Activated naive CD4-positive, alpha-beta T cell treated with anti-CD3 and anti-CD28 coated beads for 36 hours (primary cell): ENCODE measurements around the gene PVALB. TPM values are rescaled to one million over a fixed set of nuclear protein-coding genes. Genes with fewer than 3 reads are reported as not detected.

Experiments used
- CTCF ChIA-PET: fragments of 350-600 bp; sonication (Branson Sonifier 250); formaldehyde crosslinking; loops from one replicate; lab custom pipeline; 2021; ENCODE audit warnings: antibody characterized with exemption; lab: Charles Lee
- DNase-seq: peaks from one replicate; pipeline ENCODE4 v3.0.0-alpha.2; 2020
- H3K27ac Mint-ChIP-seq: one replicate; pipeline ENCODE4 v1.8.0; 2021; ENCODE audit warnings: mild to moderate bottlenecking, mixed read lengths
- H3K27me3 Mint-ChIP-seq: one replicate; pipeline ENCODE4 v1.8.0; 2021; ENCODE audit warnings: low read depth, mixed read lengths
- H3K36me3 Mint-ChIP-seq: one replicate; pipeline ENCODE4 v1.8.0; 2021; ENCODE audit warnings: low read depth, mixed read lengths
- H3K4me1 Mint-ChIP-seq: one replicate; pipeline ENCODE4 v1.8.0; 2021; ENCODE audit warnings: low read depth, mixed read lengths
- H3K4me3 Mint-ChIP-seq: one replicate; pipeline ENCODE4 v1.8.0; 2021; ENCODE audit warnings: mild to moderate bottlenecking, moderate library complexity, mixed read lengths
- H3K9me3 Mint-ChIP-seq: one replicate; pipeline ENCODE4 v1.8.0; 2021; ENCODE audit warnings: mixed read lengths
- intact Hi-C: fragments of 100-400 bp; cut with micrococcal nuclease; formaldehyde crosslinking; loops from one replicate; pipeline ENCODE4 v1.15.1; 2023
- total RNA-seq, 2 experiments: library from RNA; stranded (reverse); gene quantifications; one replicate each; pipeline ENCODE4 v1.2.3, GENCODE V29; 2021

Gene PVALB
- total RNA-seq, 2 experiments from 2014 or later, result not detected

DNA sequence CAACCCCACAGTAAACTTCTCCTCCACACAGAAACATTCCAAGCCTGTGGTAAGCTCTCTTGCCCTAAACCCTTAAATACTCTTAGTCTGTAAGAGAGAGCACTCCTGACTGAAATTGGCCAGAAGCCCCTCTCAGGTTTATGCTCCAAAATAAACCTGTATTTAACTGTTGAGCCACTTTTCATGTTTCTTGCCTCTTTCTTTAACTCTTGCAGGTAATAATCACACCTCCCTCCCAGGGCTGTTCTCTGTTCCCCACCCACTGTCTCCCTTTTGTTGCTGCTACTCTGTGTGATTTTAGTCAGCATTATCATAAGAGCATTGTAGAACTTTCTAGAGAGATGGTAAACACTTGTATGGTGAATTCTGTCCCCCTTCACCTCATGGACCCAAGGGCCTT, 38.8 kb downstream of the PVALB start:
- peak overlapping the region; percentile 25 for H3K27ac Mint-ChIP-seq
- H3K27me3 Mint-ChIP-seq, result peaks cover 3% of the 10 kb centered on the region
- peaks cover 40% of the 10 kb centered on the region for H3K4me1 Mint-ChIP-seq

DNA sequence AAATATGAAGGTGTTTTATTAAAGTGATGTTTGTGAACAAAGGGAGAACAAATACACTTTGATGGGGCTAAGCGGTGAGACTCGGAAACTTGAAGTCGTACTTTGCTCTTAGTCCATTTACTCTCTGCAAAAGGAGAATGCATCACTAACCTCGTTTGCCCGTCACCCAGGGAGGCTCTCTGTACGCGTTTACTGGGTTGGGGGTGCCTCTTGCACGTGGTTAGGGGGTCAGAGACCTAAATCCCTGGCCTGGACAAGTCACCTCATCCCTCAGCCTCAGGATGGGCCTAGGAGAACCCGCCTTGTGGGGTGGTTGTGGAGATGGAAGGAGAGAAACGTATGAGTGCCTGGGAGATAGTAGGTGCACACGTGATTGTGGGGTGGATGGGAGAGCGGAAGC, 40.1 kb downstream of the PVALB start:
- CTCF ChIA-PET, result interaction anchor here (2.0 to 6.0 kb wide), 4 partner anchors 19 to 201 kb away, joined by 13 to 43 read pairs (median 24); no protein-coding TSS in a partner anchor
- Mint-ChIP-seq H3K36me3 (no peaks in the 10 kb centered on the region), H3K4me3 (peak overlapping the region; percentile 91), H3K4me1 (peaks cover 30% of the 10 kb centered on the region), H3K9me3 (no peaks in the 10 kb centered on the region), H3K27me3 (no peaks in the 10 kb centered on the region), H3K27ac (peak overlapping the region; percentile 90)
- intact Hi-C loops, result loop anchor here (1.0 to 10.0 kb wide), 3 partner anchors 202 to 458 kb away; partner anchors contain the start of gene EIF3D
- peak; percentile 12 for DNase-seq

More for the DNA sequence above, 38.8 kb downstream of the PVALB start:
- Mint-ChIP-seq H3K9me3 (no peaks in the 10 kb centered on the region), H3K4me3 (no peak overlapping the region), H3K36me3 (no peaks in the 10 kb centered on the region)
- intact Hi-C loops, result loop anchor here (10.0 kb wide), 1 partner anchor 457 kb away; no protein-coding TSS in a partner anchor
- no peak for DNase-seq
- CTCF ChIA-PET, result interaction anchor here (0.6 to 6.0 kb wide), 5 partner anchors 75 to 462 kb away, joined by 3 to 43 read pairs (median 3); no protein-coding TSS in a partner anchor

DNA sequence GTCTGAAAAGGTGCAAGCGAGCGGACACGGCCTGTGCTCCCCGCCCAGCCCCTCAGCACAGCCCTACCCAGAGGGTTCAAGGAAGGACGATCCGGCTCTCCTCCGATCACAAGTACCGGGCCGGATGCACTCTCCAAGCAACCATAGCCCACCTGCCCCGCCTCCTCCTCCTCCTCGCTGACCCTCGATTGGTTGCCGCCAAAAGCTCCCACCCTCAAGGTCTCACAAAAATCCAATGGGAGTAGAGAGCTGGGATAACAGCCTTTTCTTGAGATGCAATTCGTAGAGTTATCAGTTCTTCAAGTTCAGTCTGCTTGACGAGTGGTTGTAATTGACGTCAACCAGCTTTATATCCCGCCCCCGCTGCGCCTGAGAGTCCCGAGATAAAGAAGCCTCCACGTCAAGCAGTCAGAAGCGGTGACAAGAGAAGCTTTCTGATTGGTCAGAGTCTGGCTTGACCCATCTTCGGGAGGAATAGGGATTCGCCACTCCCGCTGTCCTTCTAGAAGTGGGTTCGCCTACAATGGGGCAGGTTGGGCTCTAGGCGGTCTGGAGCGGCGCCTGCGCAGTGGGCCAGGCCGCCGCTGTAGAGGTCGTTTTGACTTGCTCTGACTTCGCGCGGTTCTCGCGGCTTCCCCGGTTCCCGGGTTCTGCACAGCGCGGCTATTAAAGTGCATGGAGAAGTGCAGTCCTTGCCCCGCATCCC, 40.7 kb downstream of the PVALB start, which contains the start of gene IFT27:
Gene IFT27, minus strand, starts transcription at position 156 of the 706 bp plus-strand sequence. CDS start 412 bp downstream, outside the sequence.
- no peaks in the 10 kb centered on the region for H3K36me3 Mint-ChIP-seq
- no peaks in the 10 kb centered on the region for H3K9me3 Mint-ChIP-seq
- H3K4me1 Mint-ChIP-seq, result peaks cover 27% of the 10 kb centered on the region
- H3K27me3 Mint-ChIP-seq, result no peaks in the 10 kb centered on the region
- CTCF ChIA-PET, result interaction anchor here (0.6 to 6.0 kb wide), 7 partner anchors 11 to 683 kb away, joined by 3 to 43 read pairs (median 13); no protein-coding TSS in a partner anchor
- intact Hi-C loops, result loop anchor here (1.0 to 10.0 kb wide), 4 partner anchors 19 to 459 kb away; partner anchors contain the start of gene EIF3D
- peak within 1 kb of the TSS; percentile 90 for H3K27ac Mint-ChIP-seq
- DNase-seq, result peak; percentile 99
- peak within 1 kb of the TSS; percentile 91 for H3K4me3 Mint-ChIP-seq

DNA sequence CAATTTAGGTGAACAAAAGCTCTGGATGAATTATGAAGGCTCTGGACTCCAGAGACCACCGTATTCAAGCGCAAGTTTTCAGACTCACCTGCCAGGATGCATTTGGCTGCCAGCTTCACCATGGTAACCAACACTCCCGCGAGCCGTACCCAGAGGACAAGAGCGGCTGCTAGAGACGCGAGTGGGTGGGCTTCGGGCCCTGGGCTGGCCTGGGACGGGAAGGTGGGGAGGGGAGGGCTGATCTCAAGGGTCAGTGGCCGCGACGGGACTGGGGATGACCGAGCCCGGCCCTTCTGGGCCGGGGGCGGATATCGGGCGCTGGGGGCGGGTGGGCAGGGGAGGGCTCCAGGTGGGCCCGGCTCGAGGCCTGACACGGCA, 41.3 kb downstream of the PVALB start:
- no peaks in the 10 kb centered on the region for H3K27me3 Mint-ChIP-seq
- CTCF ChIA-PET, result interaction anchor here (0.7 to 6.0 kb wide), 6 partner anchors 11 to 246 kb away, joined by 3 to 43 read pairs (median 14); no protein-coding TSS in a partner anchor
- intact Hi-C loops, result loop anchor here (2.0 to 10.0 kb wide), 2 partner anchors 19 to 459 kb away; no protein-coding TSS in a partner anchor

DNA sequence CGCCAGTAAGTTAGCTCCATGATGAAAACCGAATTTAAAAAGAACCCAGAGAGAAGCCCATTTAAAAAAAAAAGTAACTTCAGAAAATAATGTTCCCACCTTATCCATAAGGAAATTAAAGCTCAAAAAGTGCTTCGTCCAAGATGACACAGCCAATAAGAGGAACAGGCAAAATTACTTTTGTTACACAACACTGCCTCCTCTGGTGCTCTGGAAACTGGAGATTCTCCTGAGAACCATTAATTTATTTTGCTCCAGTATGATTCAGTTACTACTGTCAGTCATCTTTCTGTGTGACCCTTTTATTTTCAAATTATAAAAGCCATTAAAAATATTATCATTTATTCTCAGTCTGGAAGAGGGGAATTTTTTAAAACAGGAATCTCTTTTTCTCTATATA, 42.9 kb downstream of the PVALB start:
- Mint-ChIP-seq H3K4me1 (peaks cover 27% of the 10 kb centered on the region), H3K9me3 (no peaks in the 10 kb centered on the region), H3K27me3 (no peaks in the 10 kb centered on the region), H3K4me3 (no peak overlapping the region), H3K27ac (no peak overlapping the region), H3K36me3 (no peaks in the 10 kb centered on the region)
- DNase-seq, result no peak
- CTCF ChIA-PET, result interaction anchor here (0.6 to 3.7 kb wide), 9 partner anchors 12 to 276 kb away, joined by 3 to 34 read pairs (median 3); no protein-coding TSS in a partner anchor
- intact Hi-C loops, result loop anchor here (1.0 to 10.0 kb wide), 3 partner anchors 17 to 461 kb away; no protein-coding TSS in a partner anchor

More for the DNA sequence above, 41.3 kb downstream of the PVALB start:
- H3K9me3 Mint-ChIP-seq, result no peaks in the 10 kb centered on the region
- H3K4me3 Mint-ChIP-seq, result peak overlapping the region; percentile 91
- H3K27ac Mint-ChIP-seq, result peak overlapping the region; percentile 78
- peak; percentile 43 for DNase-seq
- peaks cover 27% of the 10 kb centered on the region for H3K4me1 Mint-ChIP-seq
- no peaks in the 10 kb centered on the region for H3K36me3 Mint-ChIP-seq

DNA sequence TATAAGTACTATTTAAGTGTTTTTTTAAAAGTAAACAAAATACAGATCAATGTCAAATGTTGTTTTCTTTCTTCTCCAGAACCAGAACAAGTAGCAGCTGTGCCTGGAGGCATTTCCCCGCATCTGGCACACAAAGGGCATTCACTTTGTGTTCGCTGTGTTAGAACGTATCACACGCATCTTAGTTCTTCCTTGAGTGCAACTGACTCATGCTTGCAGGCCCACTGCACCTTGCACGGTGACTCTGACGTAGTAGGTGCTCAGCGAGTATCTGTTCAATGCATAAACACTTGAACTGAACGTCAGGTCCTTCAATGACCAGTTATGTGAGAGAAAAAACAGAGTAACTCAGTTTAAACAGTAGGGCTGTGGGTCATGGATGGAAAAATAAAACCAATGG, 44.4 kb downstream of the PVALB start:
- CTCF ChIA-PET, result interaction anchor here (1.2 kb wide), 1 partner anchor 15 kb away, joined by 3 read pairs; no protein-coding TSS in a partner anchor
- Mint-ChIP-seq H3K9me3 (no peaks in the 10 kb centered on the region), H3K27me3 (no peaks in the 10 kb centered on the region), H3K4me1 (peaks cover 16% of the 10 kb centered on the region), H3K36me3 (no peaks in the 10 kb centered on the region), H3K4me3 (no peak overlapping the region), H3K27ac (no peak overlapping the region)
- intact Hi-C loops, result loop anchor here (10.0 kb wide), 1 partner anchor 462 kb away; no protein-coding TSS in a partner anchor
- no peak for DNase-seq

DNA sequence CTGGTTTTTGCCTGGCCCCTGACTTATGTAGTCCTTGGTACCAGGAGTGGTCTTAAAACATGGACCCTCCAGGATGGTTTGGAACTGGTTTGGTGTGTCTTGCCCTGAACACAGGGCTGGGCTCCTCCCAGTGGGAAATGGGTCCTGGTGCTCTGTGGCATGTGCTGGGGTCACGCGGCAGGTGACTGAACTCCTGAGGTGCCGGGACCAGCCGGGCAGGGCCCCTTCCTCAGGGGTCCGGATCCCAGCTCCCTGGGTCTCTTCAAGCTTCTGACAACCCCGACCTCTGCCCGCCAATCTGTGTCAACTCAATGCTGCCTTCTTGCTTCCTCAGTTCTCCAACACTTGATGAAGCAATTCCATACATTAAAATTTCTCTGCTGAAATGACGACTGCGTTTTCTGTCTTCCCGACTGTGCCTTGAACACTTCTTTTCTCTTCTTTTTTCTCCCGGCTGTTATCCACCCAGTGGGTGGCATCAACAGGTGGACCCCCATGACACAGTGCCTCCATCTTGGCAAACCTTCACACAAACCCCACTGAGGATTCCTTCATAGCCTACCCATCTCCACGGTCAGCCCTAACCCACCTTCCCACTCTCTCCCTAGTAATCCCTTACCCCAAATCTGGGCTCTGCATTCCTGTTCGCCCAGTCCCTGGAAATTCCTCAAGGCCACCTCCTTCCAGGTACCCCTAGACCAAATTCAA, 45.3 kb downstream of the PVALB start:
- Mint-ChIP-seq H3K9me3 (no peaks in the 10 kb centered on the region), H3K27ac (no peak overlapping the region), H3K4me1 (peaks cover 10% of the 10 kb centered on the region), H3K36me3 (no peaks in the 10 kb centered on the region), H3K27me3 (no peaks in the 10 kb centered on the region), H3K4me3 (no peak overlapping the region)
- intact Hi-C loops, result loop anchor here (10.0 kb wide), 1 partner anchor 463 kb away; no protein-coding TSS in a partner anchor
- no peak for DNase-seq
- CTCF ChIA-PET, result interaction anchor here (1.2 kb wide), 1 partner anchor 14 kb away, joined by 3 read pairs; no protein-coding TSS in a partner anchor

DNA sequence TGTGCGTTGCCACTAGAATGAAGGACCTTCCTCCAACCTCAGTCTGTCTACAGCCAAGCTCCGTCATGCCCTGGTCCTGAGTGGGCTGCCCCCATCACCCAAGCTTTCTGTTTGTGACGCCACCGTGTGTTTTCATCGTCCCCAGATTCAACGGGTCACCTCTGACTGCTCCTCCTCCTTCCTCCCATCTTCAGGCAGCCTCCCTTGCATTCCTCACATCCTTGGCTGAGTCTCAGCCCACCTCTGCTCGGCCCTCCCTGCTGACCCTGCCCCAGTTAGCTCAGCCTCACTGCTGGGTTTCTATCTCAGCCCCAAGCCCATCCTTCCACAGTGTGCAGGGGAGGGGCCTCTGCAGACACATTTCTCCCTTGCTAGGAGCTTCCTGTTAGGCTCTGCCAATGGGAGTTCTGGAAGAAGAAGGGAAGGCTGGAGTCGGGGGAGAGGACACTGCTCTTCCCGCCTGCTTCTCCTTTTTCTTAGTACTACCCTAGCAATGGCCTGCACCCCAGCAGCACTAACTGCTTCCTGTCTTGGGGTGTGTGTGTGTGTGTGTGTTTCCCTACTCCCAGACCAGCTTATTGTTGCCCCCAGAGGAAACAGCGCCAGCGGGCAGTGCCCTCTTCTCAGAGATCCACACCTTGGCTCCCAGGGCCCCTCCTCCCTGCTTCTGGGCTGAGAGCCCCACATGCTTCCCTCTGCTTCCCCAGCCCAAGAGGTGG, 46.2 kb downstream of the PVALB start:
- intact Hi-C loops, result loop anchor here (10.0 kb wide), 1 partner anchor 464 kb away; no protein-coding TSS in a partner anchor
- Mint-ChIP-seq H3K27ac (no peak overlapping the region), H3K27me3 (no peaks in the 10 kb centered on the region), H3K36me3 (no peaks in the 10 kb centered on the region), H3K4me1 (peaks cover 8% of the 10 kb centered on the region), H3K9me3 (no peaks in the 10 kb centered on the region), H3K4me3 (no peak overlapping the region)
- CTCF ChIA-PET, result no interaction called here
- DNase-seq, result no peak

DNA sequence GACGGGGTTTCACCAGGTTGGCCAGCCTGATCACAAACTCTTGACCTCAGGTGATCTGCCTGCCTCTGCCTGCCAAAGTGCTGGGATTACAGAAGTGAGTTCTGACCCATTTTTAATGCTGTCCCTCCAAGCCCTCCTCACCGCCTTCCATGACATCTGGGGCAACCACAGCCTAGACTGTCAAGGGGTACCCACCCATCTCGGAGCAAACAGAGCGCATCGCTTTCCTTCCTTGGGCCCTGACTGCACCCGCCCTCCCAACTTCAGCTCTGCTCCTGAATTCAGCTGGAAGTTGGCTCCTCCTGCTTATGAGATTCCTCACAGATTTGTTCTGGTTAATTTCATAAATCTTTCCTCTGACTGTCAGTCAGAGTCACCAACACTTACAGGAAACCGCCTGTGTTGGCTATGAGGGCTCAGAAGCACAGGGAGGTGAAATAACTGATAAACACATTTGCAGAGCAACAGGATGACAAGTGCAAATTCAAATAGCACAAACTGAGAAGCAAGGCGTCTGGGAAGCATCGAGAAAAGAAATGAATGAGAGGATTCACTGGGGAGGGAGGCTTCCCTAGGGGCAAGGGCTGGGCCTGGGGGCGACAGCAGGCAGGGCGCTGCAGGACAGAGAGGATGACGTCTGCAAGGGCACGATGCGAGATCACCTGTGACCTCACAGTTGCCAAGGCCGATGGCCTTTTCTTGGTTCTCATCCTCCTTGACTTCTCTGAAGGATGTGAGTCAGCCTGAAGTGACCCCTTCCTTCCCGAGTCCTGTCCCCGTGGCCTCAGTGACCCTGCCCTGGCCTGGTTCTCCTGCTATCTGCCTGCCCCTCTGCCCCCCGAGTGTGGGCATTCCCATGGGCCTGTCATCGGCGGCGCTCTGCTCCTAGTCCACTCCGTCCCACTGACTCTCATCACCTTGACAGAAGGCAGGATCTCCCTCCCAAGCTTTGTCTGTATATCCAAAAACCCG, 47.0 kb downstream of the PVALB start:
- H3K36me3 Mint-ChIP-seq, result no peaks in the 10 kb centered on the region
- CTCF ChIA-PET, result no interaction called here
- intact Hi-C loops, result loop anchor here (10.0 kb wide), 1 partner anchor 465 kb away; no protein-coding TSS in a partner anchor
- H3K9me3 Mint-ChIP-seq, result no peaks in the 10 kb centered on the region
- H3K27me3 Mint-ChIP-seq, result no peaks in the 10 kb centered on the region
- no peak overlapping the region for H3K27ac Mint-ChIP-seq
- DNase-seq, result no peak
- no peak overlapping the region for H3K4me3 Mint-ChIP-seq
- peaks cover 1% of the 10 kb centered on the region for H3K4me1 Mint-ChIP-seq

DNA sequence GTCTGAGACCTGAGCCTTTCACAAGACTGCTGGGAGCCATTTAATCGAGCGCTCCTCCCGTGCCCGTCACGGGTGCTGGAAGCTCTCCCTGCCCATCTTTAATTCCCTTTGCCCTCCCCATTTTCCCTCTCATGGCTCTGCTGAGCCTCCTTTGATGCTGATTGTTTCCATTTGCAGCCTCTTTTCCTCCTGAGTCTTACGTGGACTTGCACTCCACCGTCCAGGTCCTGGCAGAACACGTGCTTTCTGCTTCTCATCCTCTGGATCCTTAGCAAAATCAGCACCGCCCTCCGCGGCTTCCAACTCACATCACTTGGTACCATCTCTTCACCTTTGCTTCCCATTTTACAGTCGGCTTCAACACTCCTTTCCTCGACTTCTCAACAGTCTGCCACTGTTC, 48.2 kb downstream of the PVALB start:
- Mint-ChIP-seq H3K4me3 (no peak overlapping the region), H3K9me3 (no peaks in the 10 kb centered on the region), H3K27me3 (no peaks in the 10 kb centered on the region), H3K27ac (no peak overlapping the region), H3K36me3 (no peaks in the 10 kb centered on the region), H3K4me1 (no peaks in the 10 kb centered on the region)
- CTCF ChIA-PET, result no interaction called here
- intact Hi-C loops, result no loop called here
- DNase-seq, result no peak
